ENCODE results near the gene TNFRSF1A.

TNFRSF1A gene

GRCh38 chr12:6336079-6336888, 5.6 kb downstream of the TNFRSF1A start:
- TF ChIP-seq GABPA (IDR thresholded peaks at IDR 0.05; ENCODE audit: low read depth) (no peak), POLR2AphosphoS5 (IDR thresholded peaks at IDR 0.05; ENCODE audit: low read depth) (no peak; the same call in 1 of the 2 replicates), CTCF (IDR thresholded peaks at IDR 0.05; ENCODE audit: insufficient read depth, low read length) (no peak), SPI1 (IDR thresholded peaks at IDR 0.05; ENCODE audit: borderline replicate concordance, low read depth) (no peak)
- TF ChIP-seq, protein P1, sequence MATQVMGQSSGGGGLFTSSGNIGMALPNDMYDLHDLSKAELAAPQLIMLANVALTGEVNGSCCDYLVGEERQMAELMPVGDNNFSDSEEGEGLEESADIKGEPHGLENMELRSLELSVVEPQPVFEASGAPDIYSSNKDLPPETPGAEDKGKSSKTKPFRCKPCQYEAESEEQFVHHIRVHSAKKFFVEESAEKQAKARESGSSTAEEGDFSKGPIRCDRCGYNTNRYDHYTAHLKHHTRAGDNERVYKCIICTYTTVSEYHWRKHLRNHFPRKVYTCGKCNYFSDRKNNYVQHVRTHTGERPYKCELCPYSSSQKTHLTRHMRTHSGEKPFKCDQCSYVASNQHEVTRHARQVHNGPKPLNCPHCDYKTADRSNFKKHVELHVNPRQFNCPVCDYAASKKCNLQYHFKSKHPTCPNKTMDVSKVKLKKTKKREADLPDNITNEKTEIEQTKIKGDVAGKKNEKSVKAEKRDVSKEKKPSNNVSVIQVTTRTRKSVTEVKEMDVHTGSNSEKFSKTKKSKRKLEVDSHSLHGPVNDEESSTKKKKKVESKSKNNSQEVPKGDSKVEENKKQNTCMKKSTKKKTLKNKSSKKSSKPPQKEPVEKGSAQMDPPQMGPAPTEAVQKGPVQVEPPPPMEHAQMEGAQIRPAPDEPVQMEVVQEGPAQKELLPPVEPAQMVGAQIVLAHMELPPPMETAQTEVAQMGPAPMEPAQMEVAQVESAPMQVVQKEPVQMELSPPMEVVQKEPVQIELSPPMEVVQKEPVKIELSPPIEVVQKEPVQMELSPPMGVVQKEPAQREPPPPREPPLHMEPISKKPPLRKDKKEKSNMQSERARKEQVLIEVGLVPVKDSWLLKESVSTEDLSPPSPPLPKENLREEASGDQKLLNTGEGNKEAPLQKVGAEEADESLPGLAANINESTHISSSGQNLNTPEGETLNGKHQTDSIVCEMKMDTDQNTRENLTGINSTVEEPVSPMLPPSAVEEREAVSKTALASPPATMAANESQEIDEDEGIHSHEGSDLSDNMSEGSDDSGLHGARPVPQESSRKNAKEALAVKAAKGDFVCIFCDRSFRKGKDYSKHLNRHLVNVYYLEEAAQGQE (IDR thresholded peaks at IDR 0.05; ENCODE audit: insufficient replicate concordance, low read depth) = no peak
- Histone ChIP-seq H3K4me3 (replicated peaks; ENCODE audit: insufficient read depth, low read length) (peak overlapping the region; percentile 77), H3K27me3 (ENCODE audit: insufficient read depth, poor library complexity, severe bottlenecking) (no peaks in the 10 kb centered on the region), H3K27ac (replicated peaks) (peak overlapping the region; percentile 99)
- peak; percentile 94 to 97 for DNase-seq (ENCODE audit: low read depth in 1 of 2, low spot score in 1 of 2)

GRCh38 chr12:6335451-6336078, 6.3 kb downstream of the TNFRSF1A start:
- TF ChIP-seq SPI1 (IDR thresholded peaks at IDR 0.05; ENCODE audit: borderline replicate concordance, low read depth) (peak; percentile 37; the same call in 1 of the 2 replicates), CTCF (IDR thresholded peaks at IDR 0.05; ENCODE audit: insufficient read depth, low read length) (peak; percentile 74), POLR2AphosphoS5 (IDR thresholded peaks at IDR 0.05; ENCODE audit: low read depth) (peak; percentile 83), GABPA (IDR thresholded peaks at IDR 0.05; ENCODE audit: low read depth) (peak; percentile 75)
- TF ChIP-seq, protein P1 (IDR thresholded peaks at IDR 0.05; ENCODE audit: insufficient replicate concordance, low read depth) = no peak
- peak in 1 of 2 experiments; percentile 91 for DNase-seq (ENCODE audit: low read depth in 1 of 2, low spot score in 1 of 2)
- H3K27ac ChIP-seq (replicated peaks) = peak overlapping the region; percentile 99
- peak overlapping the region; percentile 77 for H3K4me3 ChIP-seq (replicated peaks; ENCODE audit: insufficient read depth, low read length)
- H3K27me3 ChIP-seq (ENCODE audit: insufficient read depth, poor library complexity, severe bottlenecking) = no peaks in the 10 kb centered on the region

GRCh38 chr12:6334940-6335450, 6.9 kb downstream of the TNFRSF1A start:
- Histone ChIP-seq H3K27ac (replicated peaks) (peak overlapping the region; percentile 99), H3K4me3 (replicated peaks; ENCODE audit: insufficient read depth, low read length) (no peak overlapping the region), H3K27me3 (ENCODE audit: insufficient read depth, poor library complexity, severe bottlenecking) (no peaks in the 10 kb centered on the region)
- TF ChIP-seq GABPA (IDR thresholded peaks at IDR 0.05; ENCODE audit: low read depth) (no peak), SPI1 (IDR thresholded peaks at IDR 0.05; ENCODE audit: borderline replicate concordance, low read depth) (no peak), POLR2AphosphoS5 (IDR thresholded peaks at IDR 0.05; ENCODE audit: low read depth) (no peak), CTCF (IDR thresholded peaks at IDR 0.05; ENCODE audit: insufficient read depth, low read length) (no peak)
- TF ChIP-seq, protein P1 (IDR thresholded peaks at IDR 0.05; ENCODE audit: insufficient replicate concordance, low read depth) = no peak
- DNase-seq (ENCODE audit: low read depth in 1 of 2, low spot score in 1 of 2) = no peak

Data from HL-60 (cell line).